Adrenal gland (tissue), 12 donors: ENCODE data around the gene RBM33. TPM values are rescaled to one million over a fixed set of nuclear protein-coding genes. Genes with fewer than 3 reads are reported as not detected.

Source experiments
- DNase-seq, 7 donors: peaks; one replicate each; pipeline ENCODE4 v3.0.0-alpha.2; 2019 to 2020
- H3K27ac ChIP-seq, 5 donors: fragments of 200-600 bp; sonication (generic) in 4 of 5; 1 replicate in 3 of 5; 2 replicates in 2 of 5; pipeline versions ENCODE4 v1.5.1 to v1.8.0; 2016 to 2020; ENCODE audit warnings: mild to moderate bottlenecking in 1 of 5
- H3K27me3 ChIP-seq: fragments of 200-600 bp; 2 replicates; pipeline ENCODE4 v1.8.0; 2021
- H3K36me3 ChIP-seq, 2 donors: fragments of 200-600 bp; replicated peaks in 1 of 2; 1 replicate in 1 of 2; 2 replicates in 1 of 2; pipeline versions ENCODE4 v1.5.1 to v1.8.0; 2018 to 2022
- H3K4me1 ChIP-seq, 2 donors: fragments of 200-600 bp; replicated peaks in 1 of 2; 1 replicate in 1 of 2; 2 replicates in 1 of 2; pipeline versions ENCODE4 v1.5.1 to v1.8.0; 2018 to 2021
- H3K4me3 ChIP-seq, 4 donors: fragments of 200-600 bp; sonication (generic) in 3 of 4; one replicate each; pipeline ENCODE4 v1.5.1; 2016 to 2018
- H3K9me3 ChIP-seq, 3 donors: fragments of 200-600 bp; sonication (generic) in 1 of 3; replicated peaks in 1 of 3; 1 replicate in 2 of 3; 2 replicates in 1 of 3; pipeline versions ENCODE4 v1.5.1 to v1.8.0; 2016 to 2021
- POLR2A ChIP-seq, 2 donors: fragments of 450-650 bp; IDR thresholded peaks; one replicate each; pipeline ENCODE4 v1.6.1; 2017; ENCODE audit warnings: antibody characterized with exemption in 2 of 2, mild to moderate bottlenecking in 2 of 2, moderate library complexity in 1 of 2
- WGBS, 4 donors: extraction: QIAGEN DNeasy Blood & Tissue Kit in 2 of 4; methylation state at CpG; one replicate each; pipeline versions ENCODE4 v1.1.5 to v1.1.7; 2013 to 2017; 5-methylcytosine and 5-hydroxymethylcytosine counted together
- intact Hi-C, 2 donors: fragments of 100-400 bp; cut with DNase I; formaldehyde crosslinking; loops; one replicate each; pipeline versions ENCODE4 v1.14.1 to v1.15.0; 2022 to 2023
- polyA plus RNA-seq, 3 donors: library from polyadenylated mRNA; stranded (reverse); fragments of 200-250 nt in 2 of 3; fragments of 350-450 nt in 1 of 3; fragmentation: Illumina TruSeq in 1 of 3; extraction: RNeasy Lipid Tissue Mini Kit (QIAGEN cat#74804) in 1 of 3; gene quantifications; one replicate each; pipeline ENCODE4 v1.2.3, GENCODE V29; 2013 to 2014
- total RNA-seq, 9 donors: library from RNA; depleted of rRNA in 4 of 9; stranded (reverse); fragments of >200 nt in 4 of 9; fragments of 120-200 nt in 1 of 9; fragmentation: NEBNext Ultra II Directional in 1 of 9; extraction: Animal tissue kit (Norgen Biotek cat#: 25700) in 1 of 9; gene quantifications; one replicate each; pipeline versions ENCODE4 v1.1.0 to v1.2.4, GENCODE V29; 2013 to 2023
- TF ChIP-seq, protein P1 (sequence below), 6 experiments: fragments of 450-650 bp in 4 of 6; fragments of 200-600 bp in 2 of 6; sonication (generic) in 1 of 6; IDR thresholded peaks; 1 replicate in 5 of 6; 2 replicates in 1 of 6; pipeline versions ENCODE4 v1.5.1 to v1.8.0; 2016 to 2021; ENCODE audit warnings: antibody characterized with exemption in 6 of 6, mild to moderate bottlenecking in 2 of 6, moderate library complexity in 1 of 6
- donor health status: healthy with polysubstance abuse.
- donor health status: Bipolar disorder and iron deficiency.
- donor health status: DM: yes; HTN: yes; CAD: no.
- donor health status: DM: no; HTN: no; CAD: no.
- donor health status: DM: no; HTN: no; CAD: no.
- donor health status: DM: yes; HTN: yes; CAD: no.

RBM33 gene
- total and polyA plus RNA-seq, 12 donors, result 10.3 to 57.1 (median 36.9) TPM

DNA sequence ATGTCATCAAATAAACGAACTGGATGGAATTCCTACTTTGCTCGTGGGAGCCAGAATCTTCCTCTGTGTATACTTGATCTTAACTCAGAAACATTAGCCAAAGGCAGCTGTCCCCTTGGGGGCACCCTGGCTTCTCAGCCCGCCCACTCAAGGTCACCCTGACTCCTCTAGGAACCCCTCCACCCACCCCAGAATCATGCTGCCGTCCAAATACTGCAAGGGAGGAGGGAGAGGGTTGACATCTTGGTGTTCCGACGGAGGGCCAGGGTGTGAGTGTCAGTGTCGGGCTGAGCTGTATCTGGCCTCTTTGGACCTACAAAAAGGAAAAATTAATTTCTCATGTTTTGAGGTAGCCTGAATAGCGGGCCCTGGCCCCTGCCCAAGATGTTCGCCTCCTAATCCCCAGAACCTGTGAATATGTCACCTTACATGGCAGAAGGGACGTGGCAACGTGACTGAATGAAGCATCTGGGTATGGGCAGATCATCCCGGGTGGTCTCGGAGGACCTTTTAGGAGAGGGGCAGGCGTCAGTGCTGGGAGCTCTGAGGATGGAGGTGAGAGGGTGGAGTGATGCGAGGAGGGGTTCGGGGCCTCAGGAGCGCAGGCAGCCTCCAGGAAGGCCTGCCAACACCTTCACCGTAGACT, 40.5 kb upstream of the RBM33 start:
- WGBS, 4 donors, result 74 to 78% (median 76%) methylated on average over 18 of the region's 18 CpGs
- no peaks in the 10 kb centered on the region for H3K36me3 ChIP-seq
- intact Hi-C loops, result loop anchor here (5.0 kb wide), 2 partner anchors 138 to 163 kb away; no protein-coding TSS in a partner anchor
- H3K9me3 ChIP-seq, result no peaks in the 10 kb centered on the region
- H3K27me3 ChIP-seq, result peaks cover 33% of the 10 kb centered on the region
- TF ChIP-seq, protein P1, sequence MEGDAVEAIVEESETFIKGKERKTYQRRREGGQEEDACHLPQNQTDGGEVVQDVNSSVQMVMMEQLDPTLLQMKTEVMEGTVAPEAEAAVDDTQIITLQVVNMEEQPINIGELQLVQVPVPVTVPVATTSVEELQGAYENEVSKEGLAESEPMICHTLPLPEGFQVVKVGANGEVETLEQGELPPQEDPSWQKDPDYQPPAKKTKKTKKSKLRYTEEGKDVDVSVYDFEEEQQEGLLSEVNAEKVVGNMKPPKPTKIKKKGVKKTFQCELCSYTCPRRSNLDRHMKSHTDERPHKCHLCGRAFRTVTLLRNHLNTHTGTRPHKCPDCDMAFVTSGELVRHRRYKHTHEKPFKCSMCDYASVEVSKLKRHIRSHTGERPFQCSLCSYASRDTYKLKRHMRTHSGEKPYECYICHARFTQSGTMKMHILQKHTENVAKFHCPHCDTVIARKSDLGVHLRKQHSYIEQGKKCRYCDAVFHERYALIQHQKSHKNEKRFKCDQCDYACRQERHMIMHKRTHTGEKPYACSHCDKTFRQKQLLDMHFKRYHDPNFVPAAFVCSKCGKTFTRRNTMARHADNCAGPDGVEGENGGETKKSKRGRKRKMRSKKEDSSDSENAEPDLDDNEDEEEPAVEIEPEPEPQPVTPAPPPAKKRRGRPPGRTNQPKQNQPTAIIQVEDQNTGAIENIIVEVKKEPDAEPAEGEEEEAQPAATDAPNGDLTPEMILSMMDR (IDR thresholded peaks at IDR 0.05), result no peak
- TF ChIP-seq POLR2A (IDR thresholded peaks at IDR 0.05), result no peak
- H3K27ac ChIP-seq, result no peak overlapping the region
- H3K4me1 ChIP-seq, result peaks cover 0 to 3% of the 10 kb centered on the region in 2 donors
- no peak for DNase-seq
- H3K4me3 ChIP-seq, result no peak overlapping the region

DNA sequence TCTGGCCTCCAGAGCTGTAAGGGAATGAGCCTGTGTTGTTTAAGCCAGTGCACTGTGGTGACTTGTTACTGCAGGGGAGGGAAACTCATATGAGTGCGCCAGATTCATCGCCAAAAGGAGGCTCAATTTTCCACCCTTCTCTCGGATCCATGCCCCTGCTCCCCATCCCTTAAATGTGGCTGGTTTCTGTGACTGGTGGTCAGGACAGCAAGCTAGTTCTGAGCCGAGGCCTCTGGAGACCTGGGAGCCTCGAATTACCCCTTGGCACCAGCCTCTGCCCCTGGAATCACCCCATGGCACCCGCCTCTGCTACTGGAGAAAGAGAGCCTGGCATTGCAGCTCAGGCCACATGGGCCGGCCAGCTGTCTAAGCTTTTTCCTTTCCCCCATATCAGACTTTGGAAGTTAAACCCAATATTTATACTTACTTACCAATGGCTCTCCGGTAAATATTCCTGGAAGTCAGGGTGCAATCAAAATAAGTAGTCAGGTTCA, 39.9 kb upstream of the RBM33 start:
- 75 to 82% (median 81%) methylated on average over 4 to 8 of the region's 8 CpGs for WGBS, 4 donors
- Histone ChIP-seq H3K27me3 (peaks cover 28% of the 10 kb centered on the region), H3K9me3 (no peaks in the 10 kb centered on the region), H3K36me3 (no peaks in the 10 kb centered on the region), H3K4me1 (no peaks in the 10 kb centered on the region), H3K4me3 (no peak overlapping the region), H3K27ac (no peak overlapping the region)
- intact Hi-C loops, result loop anchor here (5.0 kb wide), 2 partner anchors 138 to 163 kb away; no protein-coding TSS in a partner anchor
- DNase-seq, result no peak
- TF ChIP-seq POLR2A (IDR thresholded peaks at IDR 0.05), result no peak
- TF ChIP-seq, protein P1 (IDR thresholded peaks at IDR 0.05), result no peak

DNA sequence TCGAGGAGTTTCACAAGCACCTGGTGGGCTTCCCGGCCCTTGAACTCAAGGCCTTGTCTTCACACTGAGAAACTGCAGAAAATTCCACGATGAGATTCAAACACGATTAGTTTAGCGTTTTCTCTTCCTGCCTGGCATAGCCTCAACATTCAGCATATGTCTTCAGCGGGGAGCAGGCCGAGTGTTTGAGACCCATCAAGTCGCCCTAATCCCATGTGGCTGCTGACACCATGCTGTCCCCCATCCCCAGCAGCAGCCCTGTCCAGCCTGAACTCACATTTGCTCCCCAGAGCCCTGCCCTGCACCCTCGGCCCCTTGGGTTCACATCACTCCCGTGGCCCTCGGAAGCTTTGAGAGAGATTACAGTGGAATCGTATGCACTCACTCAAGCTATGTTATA, 35.3 kb upstream of the RBM33 start:
- no peak for DNase-seq
- Histone ChIP-seq H3K36me3 (no peaks in the 10 kb centered on the region), H3K4me3 (no peak overlapping the region), H3K27ac (no peak overlapping the region), H3K9me3 (no peaks in the 10 kb centered on the region), H3K27me3 (no peaks in the 10 kb centered on the region), H3K4me1 (no peaks in the 10 kb centered on the region)
- intact Hi-C loops, result no loop called here
- 85 to 89% (median 87%) methylated on average over 11 to 12 of the region's 12 CpGs for WGBS, 4 donors
- no peak for TF ChIP-seq POLR2A (IDR thresholded peaks at IDR 0.05)
- TF ChIP-seq, protein P1 (IDR thresholded peaks at IDR 0.05), result no peak

DNA sequence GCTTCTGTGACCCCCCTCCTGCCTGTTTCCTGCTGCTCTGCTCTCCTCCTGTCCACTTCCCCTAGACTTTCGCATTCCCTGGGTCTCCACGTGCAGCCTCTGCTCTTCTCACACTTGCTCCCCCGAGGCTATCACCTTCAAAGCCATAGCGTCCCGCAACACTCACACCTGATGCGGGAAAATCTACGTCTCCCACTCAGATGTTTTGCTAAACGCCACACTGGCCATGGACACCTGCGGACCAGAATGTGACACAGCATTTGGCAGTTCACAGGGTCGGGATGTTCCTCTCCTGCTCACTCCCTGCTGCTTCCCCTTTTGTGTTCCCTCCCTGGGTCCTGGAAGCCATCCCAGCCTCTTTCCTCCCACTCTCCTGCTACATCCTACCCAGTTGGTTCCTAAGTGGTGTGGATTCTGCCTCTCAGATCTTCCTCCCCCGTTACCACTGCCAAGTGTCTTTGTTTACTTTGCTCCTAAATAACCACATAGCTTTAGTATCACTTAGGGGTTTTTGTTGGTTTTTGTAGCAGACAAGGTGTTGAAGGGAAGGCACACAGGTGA, 33.7 kb upstream of the RBM33 start:
- no peaks in the 10 kb centered on the region for H3K4me1 ChIP-seq
- no peak overlapping the region for H3K4me3 ChIP-seq
- H3K27me3 ChIP-seq, result no peaks in the 10 kb centered on the region
- TF ChIP-seq, protein P1 (IDR thresholded peaks at IDR 0.05), result no peak
- WGBS, 4 donors, result 25 to 42% (median 34%) methylated on average over 11 of the region's 11 CpGs
- no peaks in the 10 kb centered on the region for H3K9me3 ChIP-seq
- H3K36me3 ChIP-seq, result no peaks in the 10 kb centered on the region
- no peak overlapping the region for H3K27ac ChIP-seq
- DNase-seq, result no peak
- intact Hi-C loops, result no loop called here
